ENCODE data around the gene AASS. TPM values are rescaled to one million over a fixed set of nuclear protein-coding genes. Genes with fewer than 3 reads are reported as not detected.

The AASS gene
- total RNA-seq, 1 donor from 2014 or later, result 84.4 TPM

DNA sequence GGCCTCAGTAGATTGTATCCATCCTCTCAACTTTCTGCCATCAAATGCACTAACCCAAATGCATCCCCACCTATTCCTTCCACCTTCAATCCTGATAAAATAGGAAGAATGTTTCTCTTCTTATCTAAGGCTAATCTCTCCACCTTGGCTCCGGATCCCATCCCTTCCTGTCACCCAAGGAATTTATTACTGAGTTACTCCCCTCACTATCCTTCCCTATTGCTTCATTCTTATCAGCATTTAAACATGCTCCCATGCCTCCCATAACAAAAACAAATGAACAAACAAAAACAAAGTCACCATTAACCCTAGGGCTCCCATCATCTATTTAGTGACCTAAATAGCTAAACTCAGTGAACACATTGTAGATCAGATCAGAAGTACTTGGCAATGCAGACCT is 25.3 kb downstream of the AASS start:
- Mint-ChIP-seq H3K27ac (ENCODE audit: unreplicated experiment) (peak overlapping the region; percentile 16), H3K4me3 (no peak overlapping the region), H3K9me3 (no peaks in the 10 kb centered on the region), H3K36me3 (ENCODE audit: low read depth) (peaks cover 41% of the 10 kb centered on the region), H3K27me3 (ENCODE audit: low read depth) (no peaks in the 10 kb centered on the region), H3K4me1 (no peaks in the 10 kb centered on the region)
- DNase-seq (ENCODE audit: low read depth, low spot score), result no peak
- TF ChIP-seq, protein P1, sequence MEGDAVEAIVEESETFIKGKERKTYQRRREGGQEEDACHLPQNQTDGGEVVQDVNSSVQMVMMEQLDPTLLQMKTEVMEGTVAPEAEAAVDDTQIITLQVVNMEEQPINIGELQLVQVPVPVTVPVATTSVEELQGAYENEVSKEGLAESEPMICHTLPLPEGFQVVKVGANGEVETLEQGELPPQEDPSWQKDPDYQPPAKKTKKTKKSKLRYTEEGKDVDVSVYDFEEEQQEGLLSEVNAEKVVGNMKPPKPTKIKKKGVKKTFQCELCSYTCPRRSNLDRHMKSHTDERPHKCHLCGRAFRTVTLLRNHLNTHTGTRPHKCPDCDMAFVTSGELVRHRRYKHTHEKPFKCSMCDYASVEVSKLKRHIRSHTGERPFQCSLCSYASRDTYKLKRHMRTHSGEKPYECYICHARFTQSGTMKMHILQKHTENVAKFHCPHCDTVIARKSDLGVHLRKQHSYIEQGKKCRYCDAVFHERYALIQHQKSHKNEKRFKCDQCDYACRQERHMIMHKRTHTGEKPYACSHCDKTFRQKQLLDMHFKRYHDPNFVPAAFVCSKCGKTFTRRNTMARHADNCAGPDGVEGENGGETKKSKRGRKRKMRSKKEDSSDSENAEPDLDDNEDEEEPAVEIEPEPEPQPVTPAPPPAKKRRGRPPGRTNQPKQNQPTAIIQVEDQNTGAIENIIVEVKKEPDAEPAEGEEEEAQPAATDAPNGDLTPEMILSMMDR (conservative IDR thresholded peaks at IDR 0.05), result no peak

DNA sequence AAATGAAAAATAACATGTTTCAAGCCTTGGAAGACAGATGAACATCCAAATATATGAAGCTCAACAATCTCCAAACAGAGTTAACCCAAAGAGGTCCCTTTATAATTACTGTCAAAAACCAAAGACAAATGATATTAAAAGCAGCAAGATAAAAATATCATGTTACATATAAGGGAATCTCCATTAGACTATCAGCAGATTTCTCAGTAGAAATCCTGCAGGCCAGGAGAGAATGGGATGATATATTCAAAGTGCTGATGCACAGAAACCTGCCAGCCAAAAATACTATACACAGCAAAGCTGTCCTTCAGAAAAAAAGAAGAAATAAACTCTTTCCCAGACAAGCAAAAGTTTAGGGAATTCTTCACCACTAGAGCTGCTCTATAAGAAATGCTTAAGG is 41.0 kb downstream of the AASS start:
- H3K27ac Mint-ChIP-seq (ENCODE audit: unreplicated experiment), result no peak overlapping the region

DNA sequence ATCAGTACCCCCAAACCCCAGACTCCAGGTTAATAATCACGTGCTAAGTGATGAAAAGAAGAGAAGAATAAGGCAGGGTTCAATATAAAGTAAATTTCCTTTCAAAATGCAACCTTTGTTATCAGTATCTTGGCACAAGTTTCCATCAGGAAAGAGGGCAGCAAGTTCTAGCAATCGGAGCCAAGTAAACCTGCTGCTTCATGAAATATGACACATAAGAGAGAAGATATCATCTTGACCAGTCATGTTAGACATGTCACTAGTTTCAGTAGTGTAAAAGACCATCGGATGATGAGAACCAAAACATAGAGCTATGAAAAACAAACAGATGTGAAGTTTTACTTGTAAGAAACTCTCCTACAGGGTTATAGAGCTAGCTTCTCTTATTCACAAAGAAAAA is 44.0 kb downstream of the AASS start:
- DNase-seq (ENCODE audit: low read depth, low spot score), result no peak
- Mint-ChIP-seq H3K36me3 (ENCODE audit: low read depth) (peaks cover 32% of the 10 kb centered on the region), H3K4me1 (no peaks in the 10 kb centered on the region), H3K4me3 (no peak overlapping the region), H3K9me3 (peaks cover 12% of the 10 kb centered on the region), H3K27me3 (ENCODE audit: low read depth) (no peaks in the 10 kb centered on the region), H3K27ac (ENCODE audit: unreplicated experiment) (no peak overlapping the region)
- TF ChIP-seq, protein P1 (conservative IDR thresholded peaks at IDR 0.05), result no peak

More for the DNA sequence above, 41.0 kb downstream of the AASS start:
- peaks cover 61% of the 10 kb centered on the region for H3K36me3 Mint-ChIP-seq (ENCODE audit: low read depth)
- no peak for DNase-seq (ENCODE audit: low read depth, low spot score)
- no peaks in the 10 kb centered on the region for H3K4me1 Mint-ChIP-seq
- peaks cover 32% of the 10 kb centered on the region for H3K9me3 Mint-ChIP-seq
- no peaks in the 10 kb centered on the region for H3K27me3 Mint-ChIP-seq (ENCODE audit: low read depth)
- TF ChIP-seq, protein P1 (conservative IDR thresholded peaks at IDR 0.05), result no peak
- no peak overlapping the region for H3K4me3 Mint-ChIP-seq

DNA sequence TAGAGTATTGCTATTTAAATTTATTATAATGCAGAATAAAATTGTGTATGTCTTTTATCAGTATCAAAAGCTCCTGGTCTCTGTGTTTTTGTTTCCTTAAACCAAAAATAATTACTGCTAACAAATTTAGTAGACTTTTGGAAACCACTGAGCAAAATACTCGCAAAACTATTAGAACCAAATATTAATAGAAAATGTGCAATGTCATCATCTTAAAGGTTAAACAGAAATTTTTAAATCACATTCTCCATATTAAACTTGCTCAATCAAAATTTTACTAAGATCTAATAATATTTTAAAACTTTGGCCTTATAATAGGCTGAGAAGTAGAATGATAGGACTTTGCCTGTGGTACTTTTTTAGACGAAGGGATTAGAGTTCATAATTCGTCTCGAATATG is 48.4 kb downstream of the AASS start:
- Mint-ChIP-seq H3K36me3 (ENCODE audit: low read depth) (peaks cover 11% of the 10 kb centered on the region), H3K27ac (ENCODE audit: unreplicated experiment) (no peak overlapping the region), H3K4me1 (no peaks in the 10 kb centered on the region), H3K9me3 (no peaks in the 10 kb centered on the region), H3K27me3 (ENCODE audit: low read depth) (no peaks in the 10 kb centered on the region), H3K4me3 (no peak overlapping the region)
- DNase-seq (ENCODE audit: low read depth, low spot score), result no peak
- TF ChIP-seq, protein P1 (conservative IDR thresholded peaks at IDR 0.05), result no peak

DNA sequence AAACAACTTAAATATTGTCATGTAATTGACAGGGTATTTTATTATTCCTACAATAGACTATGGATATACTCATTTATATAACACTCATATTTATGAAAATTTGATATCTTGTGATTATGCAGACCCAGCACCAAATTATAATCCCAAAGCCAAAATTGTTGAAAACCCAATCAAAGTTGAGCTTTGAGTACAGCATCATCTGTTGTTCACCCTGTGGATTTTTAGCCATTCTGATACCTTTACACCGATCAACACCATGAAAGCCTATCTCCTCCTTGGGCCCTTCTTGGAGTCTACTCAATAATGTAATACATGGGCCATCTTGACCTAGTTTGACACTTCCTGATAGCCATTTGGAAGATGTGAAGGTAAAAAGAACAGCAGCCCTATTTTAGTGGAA is 49.5 kb downstream of the AASS start:
- H3K9me3 Mint-ChIP-seq, result no peaks in the 10 kb centered on the region
- H3K36me3 Mint-ChIP-seq (ENCODE audit: low read depth), result peaks cover 11% of the 10 kb centered on the region
- no peaks in the 10 kb centered on the region for H3K27me3 Mint-ChIP-seq (ENCODE audit: low read depth)
- H3K4me3 Mint-ChIP-seq, result no peak overlapping the region
- DNase-seq (ENCODE audit: low read depth, low spot score), result no peak
- TF ChIP-seq, protein P1 (conservative IDR thresholded peaks at IDR 0.05), result no peak
- H3K4me1 Mint-ChIP-seq, result no peaks in the 10 kb centered on the region
- no peak overlapping the region for H3K27ac Mint-ChIP-seq (ENCODE audit: unreplicated experiment)
